RWPE1 (cell line): ENCODE data around the gene CPS1.

Experiments used
- CTCF ChIA-PET: fragments of 350-600 bp; sonication (Branson Sonifier 250); formaldehyde crosslinking; extraction: SDS; loops from one replicate; lab custom pipeline; 2021; lab: Yijun Ruan, JAX
- POLR2A ChIA-PET: fragments of 400-600 bp; formaldehyde crosslinking; extraction: SDS; loops from one replicate; lab custom pipeline; 2020; ENCODE audit warnings: antibody characterized with exemption; ENCODE audit not compliant: low non-redundant PET; lab: Yijun Ruan, JAX
- DNase-seq: peaks from one replicate; pipeline ENCODE4 v3.0.0; 2012; ENCODE audit warnings: low spot score
- H3K27ac ChIP-seq: fragments of 450-650 bp; 2 replicates; pipeline ENCODE4 v1.5.1; 2017
- CTCF ChIP-seq: fragments of 450-650 bp; conservative IDR thresholded peaks from 2 replicates; pipeline ENCODE4 v1.5.1; 2017; ENCODE audit warnings: low read depth, mild to moderate bottlenecking

The CPS1 gene

GRCh38 chr2:210686401-210686800 is 130.0 kb downstream of the CPS1 start:
- no peak for TF ChIP-seq CTCF
- POLR2A ChIA-PET, result no interaction called here
- CTCF ChIA-PET, result no interaction called here
- no peak overlapping the region for H3K27ac ChIP-seq
- DNase-seq, result no peak

DNA sequence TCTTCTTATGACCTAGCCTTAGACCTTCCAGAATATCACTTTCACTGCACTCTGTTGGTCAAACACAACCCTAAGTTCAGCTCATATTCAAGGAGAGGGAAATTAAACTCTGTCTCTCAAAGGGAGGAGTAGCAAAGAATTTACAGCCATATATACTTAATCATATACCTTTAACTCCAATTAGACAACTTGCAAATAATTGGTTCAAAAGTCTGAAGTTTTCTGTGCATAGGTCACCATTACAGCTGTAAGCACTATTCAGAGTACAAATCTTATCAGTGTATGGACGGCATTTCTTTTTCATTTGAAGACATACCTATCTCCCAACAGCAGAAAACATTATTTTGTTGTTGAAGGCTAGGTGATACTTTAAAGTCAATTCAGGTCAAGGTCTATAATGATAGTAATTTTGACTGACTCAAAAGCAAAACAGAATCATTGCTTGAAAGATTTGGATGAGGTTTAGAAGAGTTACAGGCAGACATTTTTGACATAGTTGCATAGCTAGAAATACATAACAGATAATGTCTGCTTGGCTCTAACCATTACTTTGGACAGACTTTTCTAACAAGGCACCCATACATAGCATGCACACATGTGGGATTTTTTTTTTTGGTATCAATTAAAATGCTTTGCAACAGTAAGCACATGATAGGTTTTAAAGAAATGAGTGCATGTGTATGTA is 131.5 kb downstream of the CPS1 start:
- POLR2A ChIA-PET, result no interaction called here

DNA sequence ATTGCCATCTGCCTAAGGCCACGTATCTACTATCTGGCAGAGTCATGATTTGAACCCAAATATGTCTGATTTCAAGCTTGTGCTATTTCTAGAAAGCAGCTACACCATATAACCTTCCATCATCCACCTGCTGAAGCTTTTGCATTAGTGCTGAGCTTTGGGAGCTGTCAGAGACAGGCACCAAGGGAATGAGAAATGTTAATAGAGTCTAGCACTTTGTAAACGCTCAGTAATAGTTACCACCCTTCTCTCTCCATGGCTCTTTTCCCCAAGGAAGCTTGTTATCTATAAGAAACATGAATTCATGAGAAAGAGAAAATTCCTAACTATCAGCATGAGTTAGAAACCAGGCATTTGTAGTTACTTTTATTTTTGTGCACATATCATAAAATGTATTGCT is 151.5 kb downstream of the CPS1 start:
- H3K27ac ChIP-seq, result no peak overlapping the region
- CTCF ChIA-PET, result no interaction called here
- no peak for TF ChIP-seq CTCF
- POLR2A ChIA-PET, result no interaction called here
- DNase-seq, result no peak

More for the DNA sequence above, 131.5 kb downstream of the CPS1 start:
- no peak for DNase-seq
- no peak overlapping the region for H3K27ac ChIP-seq
- CTCF ChIA-PET, result no interaction called here
- TF ChIP-seq CTCF, result no peak

DNA sequence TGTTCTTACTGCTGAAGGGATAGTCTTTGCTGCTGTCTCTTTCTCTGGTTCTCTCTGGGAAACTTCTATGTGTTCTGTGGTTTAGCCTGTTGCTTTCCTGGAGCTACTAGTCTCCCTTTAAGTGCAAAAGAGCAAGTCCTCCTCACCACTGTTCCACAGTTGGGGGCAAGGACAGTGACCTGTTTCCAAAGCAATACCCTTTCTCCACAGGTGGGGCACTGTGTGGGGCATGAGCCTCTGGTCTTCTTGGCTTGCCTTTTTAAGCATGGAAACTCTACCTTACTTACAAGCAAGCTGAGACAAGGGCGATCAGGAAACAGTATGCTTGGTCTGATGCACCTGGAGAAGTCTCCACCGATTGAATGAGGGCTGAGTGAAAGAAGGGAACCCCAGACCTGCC is 156.7 kb downstream of the CPS1 start:
- CTCF ChIA-PET, result interaction anchor here (0.6 kb wide), 1 partner anchor 975 kb away, joined by 6 read pairs; no protein-coding TSS in a partner anchor
- TF ChIP-seq CTCF, result no peak
- POLR2A ChIA-PET, result no interaction called here
- no peak for DNase-seq
- H3K27ac ChIP-seq, result no peak overlapping the region

DNA sequence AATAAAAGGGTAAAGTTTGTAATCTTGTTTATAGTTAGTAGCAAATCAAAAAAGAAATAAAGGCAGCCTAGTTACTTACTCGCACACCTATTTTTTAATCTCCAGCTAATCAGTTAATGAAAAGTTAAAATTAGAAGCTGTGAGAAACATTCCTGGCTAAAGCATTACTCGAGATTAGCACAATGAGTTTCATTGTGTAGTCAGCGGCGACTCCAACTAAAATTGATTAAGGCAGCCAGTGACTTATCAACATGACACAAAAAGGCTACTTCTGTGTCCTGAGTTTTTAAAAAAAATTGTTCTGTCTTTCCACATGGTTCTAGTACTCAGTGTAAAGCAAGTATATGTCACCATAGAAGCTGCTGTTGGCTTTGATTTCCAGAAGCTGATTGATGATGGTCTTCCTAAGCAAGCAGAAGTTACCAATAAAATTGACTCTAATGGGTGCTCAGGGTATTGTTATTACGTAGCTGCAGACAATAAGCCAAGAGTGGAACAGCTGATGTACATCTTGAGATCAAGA is 159.2 kb downstream of the CPS1 start:
- POLR2A ChIA-PET, result no interaction called here
- no peak for TF ChIP-seq CTCF
- CTCF ChIA-PET, result no interaction called here

GRCh38 chr2:210718503-210718902 is 162.1 kb downstream of the CPS1 start:
- DNase-seq, result no peak
- no peak overlapping the region for H3K27ac ChIP-seq
- ChIA-PET POLR2A (no interaction called here), CTCF (no interaction called here)
- TF ChIP-seq CTCF, result no peak

More for the DNA sequence above, 159.2 kb downstream of the CPS1 start:
- DNase-seq, result no peak
- H3K27ac ChIP-seq, result no peak overlapping the region
